NCI-H2196 treated with DMSO at 0.1 percent for 48 hours (cell line): ENCODE results near the gene UNK.

Source experiments
- DNase-seq: peaks from one replicate; lab custom pipeline; 2025; ENCODE audit not compliant: unreplicated experiment; lab: John Stamatoyannopoulos, UW

The UNK gene

DNA sequence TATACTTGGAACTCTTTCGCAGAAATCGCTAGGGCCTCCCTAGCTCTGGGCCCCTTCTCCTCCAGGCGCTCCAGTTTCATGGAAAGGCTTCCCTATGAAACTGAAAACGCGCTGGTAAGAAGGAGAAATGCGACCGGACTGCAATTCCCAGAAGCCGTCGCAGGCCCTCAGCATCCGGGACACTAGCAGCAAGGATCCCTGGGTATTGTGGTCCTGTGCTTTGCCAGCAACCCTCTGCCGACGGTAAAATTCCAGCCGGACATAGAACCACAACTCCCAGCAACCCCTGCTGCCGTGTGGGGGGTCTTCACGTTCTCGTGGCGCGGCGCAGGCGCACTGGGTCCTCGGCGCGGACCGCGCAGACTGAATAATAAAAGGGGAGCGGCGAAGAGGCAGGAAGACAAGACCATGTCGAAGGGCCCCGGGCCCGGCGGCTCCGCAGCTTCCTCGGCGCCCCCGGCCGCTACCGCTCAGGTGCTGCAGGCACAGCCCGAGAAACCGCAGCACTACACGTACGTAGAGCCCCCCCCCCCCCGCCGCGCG is at the start of gene UNK:
Gene UNK (plus strand): TSS at position 334 of the 543 bp plus-strand sequence. CDS start 75 bp downstream, at position 409.
- peak; percentile 100 for DNase-seq

GRCh38 chr17:75736173-75736835 is 48.3 kb upstream of the UNK start:
- DNase-seq: no peak

GRCh38 chr17:75737133-75737962 is 47.3 kb upstream of the UNK start:
- DNase-seq: no peak

DNA sequence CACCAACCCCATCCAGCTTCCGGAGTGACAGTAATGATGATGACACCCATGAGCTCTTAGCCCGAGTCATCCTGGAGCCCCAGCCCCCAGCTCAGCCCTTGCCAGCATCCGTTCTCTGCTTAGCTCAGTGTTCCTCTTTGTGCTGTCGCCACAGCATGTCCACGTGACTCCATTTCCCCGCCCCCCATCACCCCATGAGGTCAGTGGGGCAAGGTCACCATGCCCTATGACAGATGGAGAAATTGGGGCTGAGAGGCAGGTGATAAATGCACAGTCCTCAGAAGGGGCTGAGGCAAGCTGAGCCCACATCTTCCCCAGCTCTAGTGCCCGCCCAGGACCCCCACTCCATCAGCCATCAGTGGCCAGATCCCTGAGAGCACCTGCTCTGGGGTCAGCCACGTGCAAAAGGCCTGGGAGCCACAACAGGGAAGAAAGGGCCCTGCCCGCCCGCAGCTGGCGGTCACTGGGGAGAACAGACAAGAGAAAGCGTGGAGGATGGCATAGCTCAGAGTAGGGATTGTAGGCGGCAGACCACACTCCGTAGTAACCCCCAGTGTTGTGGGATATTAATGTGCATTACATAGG is 46.3 kb upstream of the UNK start:
- no peak for DNase-seq

- DNase-seq: no peak
Observed at GRCh38 chr17:75739174-75739573, 45.4 kb upstream of the UNK start.

DNA sequence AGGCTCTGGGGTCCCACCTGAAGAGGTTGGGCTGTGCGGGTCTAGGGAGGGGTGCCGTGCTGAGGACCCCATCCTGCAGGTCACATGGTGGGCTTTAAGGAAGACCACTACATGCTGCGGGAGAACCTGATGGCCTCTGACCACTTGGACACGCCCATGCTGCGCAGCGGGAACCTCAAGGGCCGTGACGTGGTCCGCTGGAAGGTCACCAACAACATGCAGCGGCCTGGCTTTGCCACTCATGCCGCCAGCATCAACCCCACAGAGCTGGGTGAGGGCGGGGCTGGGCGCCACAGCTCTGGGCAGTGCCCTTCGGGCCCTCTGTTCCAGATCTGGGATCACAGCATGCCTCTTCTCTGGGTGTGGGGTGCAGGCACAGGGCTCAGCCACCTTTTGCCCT is 44.8 kb upstream of the UNK start:
- DNase-seq: no peak

GRCh38 chr17:75740215-75740614 is 44.4 kb upstream of the UNK start:
- DNase-seq: no peak

GRCh38 chr17:75740631-75741077 is 44.0 kb upstream of the UNK start:
- no peak for DNase-seq

DNA sequence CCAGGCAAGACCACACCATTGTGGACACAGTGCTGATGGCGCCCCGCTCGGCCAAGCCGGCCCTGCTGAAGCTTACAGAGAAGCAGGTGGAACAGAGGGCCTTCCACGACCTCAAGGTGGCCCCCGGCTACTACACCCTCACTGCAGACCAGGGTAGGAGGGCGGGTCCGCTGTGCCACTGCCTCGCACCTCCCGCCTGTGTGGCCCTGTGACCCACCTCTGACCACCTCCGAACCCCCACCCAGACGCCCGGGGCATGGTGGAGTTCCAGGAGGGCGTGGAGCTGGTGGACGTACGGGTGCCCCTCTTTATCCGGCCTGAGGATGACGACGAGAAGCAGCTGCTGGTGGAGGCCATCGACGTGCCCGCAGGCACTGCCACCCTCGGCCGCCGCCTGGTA is 42.3 kb upstream of the UNK start:
- no peak for DNase-seq

DNA sequence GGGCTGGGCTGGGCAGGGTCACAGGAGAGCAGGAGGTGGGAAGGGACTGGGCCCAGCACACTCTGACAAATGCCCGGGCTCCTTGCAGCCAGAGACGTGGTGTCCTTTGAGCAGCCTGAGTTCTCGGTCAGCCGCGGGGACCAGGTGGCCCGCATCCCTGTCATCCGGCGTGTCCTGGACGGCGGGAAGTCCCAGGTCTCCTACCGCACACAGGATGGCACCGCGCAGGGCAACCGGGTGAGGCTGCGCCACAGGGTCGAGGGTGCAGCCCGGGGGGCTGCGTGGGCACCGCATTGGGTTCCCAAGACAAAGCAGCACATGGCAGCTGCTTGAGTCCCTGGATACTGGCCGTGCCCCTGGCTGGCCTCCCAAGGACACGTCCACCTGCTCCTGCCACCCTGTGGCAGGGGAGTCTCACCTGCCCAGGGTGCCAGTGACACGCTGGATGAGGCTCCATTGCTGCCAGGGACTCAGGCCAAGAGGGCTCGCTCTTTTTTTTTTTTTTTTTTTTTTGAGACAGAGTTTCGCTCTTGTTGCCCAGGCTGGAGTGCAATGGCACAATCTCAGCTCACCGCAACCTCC is 40.9 kb upstream of the UNK start:
- DNase-seq: no peak

DNA sequence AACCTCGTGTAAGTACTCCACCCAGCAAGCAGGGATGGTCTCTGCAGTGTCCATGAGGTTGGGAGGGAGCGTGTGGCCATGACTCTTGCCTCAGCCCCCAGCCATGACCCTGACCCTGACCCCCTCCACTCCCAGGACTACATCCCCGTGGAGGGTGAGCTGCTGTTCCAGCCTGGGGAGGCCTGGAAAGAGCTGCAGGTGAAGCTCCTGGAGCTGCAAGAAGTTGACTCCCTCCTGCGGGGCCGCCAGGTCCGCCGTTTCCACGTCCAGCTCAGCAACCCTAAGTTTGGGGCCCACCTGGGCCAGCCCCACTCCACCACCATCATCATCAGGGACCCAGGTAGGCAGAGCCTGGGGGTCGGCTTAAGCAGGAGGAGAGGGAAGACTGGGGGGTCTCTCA is 35.9 kb upstream of the UNK start:
- DNase-seq: no peak

- peak; percentile 64 for DNase-seq
Observed at GRCh38 chr17:75749545-75750389, 34.8 kb upstream of the UNK start.

DNA sequence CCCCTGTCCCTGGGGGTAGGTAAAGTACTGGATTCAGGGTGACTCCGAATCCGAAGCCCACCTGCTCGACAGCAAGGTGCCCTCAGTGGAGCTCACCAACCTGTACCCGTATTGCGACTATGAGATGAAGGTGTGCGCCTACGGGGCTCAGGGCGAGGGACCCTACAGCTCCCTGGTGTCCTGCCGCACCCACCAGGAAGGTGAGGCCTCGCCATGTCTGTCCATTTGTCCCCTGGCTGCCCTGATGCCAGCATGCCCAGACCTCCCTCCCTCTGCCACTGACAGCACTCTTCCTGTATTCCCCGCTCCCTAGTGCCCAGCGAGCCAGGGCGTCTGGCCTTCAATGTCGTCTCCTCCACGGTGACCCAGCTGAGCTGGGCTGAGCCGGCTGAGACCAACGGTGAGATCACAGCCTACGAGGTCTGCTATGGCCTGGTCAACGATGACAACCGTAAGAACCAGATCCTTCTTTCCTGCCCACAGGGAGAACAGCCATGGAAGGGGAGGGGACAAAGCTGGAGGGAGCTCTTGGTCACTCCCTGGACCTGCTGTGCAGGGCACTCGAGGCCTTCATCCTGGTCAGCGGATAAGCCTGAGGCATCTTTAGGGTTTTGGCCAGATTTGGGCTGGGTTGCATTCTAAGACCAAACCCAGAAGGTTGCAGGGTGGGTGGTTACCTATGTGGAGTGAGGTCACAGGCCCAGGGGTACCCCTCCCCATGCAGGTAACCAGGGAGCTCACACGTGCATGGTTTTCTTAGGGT is 33.8 kb upstream of the UNK start:
- no peak for DNase-seq

DNA sequence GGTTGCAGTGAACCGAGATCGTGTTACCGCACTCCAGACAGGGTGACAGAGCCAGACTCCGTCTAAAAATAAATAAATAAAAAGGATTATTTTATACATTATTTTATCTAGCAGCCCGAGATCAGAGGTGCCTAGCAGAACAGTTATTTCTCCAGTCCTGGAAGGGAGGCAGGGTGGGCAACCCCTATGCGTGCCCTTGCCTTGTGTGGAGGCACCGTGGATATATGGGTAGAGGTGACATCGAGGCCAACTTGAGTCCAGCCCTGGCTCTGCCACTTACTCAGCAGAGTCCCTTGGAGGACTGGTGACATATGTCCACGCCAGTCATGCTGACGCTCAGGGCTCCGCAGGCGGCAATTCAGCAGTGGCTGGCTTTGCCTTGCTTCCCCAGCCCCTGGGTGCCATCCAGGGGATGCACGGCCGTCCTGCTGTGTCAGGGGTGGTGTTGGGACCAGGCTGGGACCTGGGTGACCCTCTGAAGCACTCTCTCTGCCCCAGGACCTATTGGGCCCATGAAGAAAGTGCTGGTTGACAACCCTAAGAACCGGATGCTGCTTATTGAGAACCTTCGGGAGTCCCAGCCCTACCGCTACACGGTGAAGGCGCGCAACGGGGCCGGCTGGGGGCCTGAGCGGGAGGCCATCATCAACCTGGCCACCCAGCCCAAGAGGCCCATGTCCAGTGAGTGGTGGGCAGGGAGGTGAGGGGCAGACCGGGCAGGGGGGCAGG is 32.8 kb upstream of the UNK start:
- DNase-seq: no peak

DNA sequence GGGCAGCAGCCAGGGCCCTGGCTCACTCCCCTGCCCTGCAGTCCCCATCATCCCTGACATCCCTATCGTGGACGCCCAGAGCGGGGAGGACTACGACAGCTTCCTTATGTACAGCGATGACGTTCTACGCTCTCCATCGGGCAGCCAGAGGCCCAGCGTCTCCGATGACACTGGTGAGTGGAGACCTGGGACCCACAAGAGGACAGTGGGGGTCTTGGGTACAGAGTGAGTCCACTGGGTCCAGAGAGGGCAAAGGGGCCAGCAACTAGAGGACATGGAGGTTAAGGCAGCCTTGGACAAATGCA is 32.2 kb upstream of the UNK start:
- DNase-seq: no peak

- no peak for DNase-seq
Observed at GRCh38 chr17:75752802-75753513, 31.6 kb upstream of the UNK start.

DNA sequence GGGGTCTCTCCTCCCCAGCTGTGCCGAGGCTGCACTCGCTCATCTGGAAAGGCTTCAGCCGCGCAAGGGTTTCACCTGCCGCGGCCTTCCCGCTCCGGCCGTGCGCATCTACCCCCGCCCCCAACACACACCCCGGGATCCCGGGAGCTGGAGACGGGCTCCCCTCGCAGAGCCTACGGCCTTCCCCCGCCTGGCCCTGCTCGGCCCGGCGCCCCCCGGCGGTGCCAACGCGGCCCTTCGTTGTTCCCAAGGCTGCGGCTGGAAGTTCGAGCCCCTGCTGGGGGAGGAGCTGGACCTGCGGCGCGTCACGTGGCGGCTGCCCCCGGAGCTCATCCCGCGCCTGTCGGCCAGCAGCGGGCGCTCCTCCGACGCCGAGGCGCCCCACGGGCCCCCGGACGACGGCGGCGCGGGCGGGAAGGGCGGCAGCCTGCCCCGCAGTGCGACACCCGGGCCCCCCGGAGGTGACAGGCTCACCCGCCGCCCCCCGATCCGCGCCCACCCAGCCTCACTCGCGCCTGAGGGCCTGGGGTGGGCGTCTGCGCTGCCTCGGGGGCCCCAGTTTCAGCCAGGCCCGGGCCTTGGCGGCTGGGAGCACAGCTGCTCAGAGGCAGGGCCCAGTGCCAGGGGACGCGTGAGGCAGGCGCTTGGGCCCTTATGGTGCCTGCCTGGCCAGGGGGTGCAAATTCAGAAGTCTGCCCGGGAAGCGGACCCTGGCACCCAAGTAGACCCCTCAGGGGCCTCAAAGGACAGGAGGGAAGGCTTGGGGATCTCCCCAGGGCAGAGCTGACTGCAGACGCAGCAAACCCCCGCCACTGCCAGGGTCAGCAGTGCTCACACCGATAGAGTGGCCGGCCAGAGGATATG is 30.9 kb upstream of the UNK start:
- no peak for DNase-seq
